Mucosa of descending colon (tissue), 3 donors: ENCODE data around the gene SGCD. TPM values are rescaled to one million over a fixed set of nuclear protein-coding genes. Genes with fewer than 3 reads are reported as not detected.
A peak's percentile ranks its signal among the peaks of the same experiment; 100 is the strongest.

ENCODE experiments used
- ATAC-seq: fragments of 200-7000 bp; cut with Tn5 transposase; one replicate; pipeline ENCODE4 v1.9.1; 2020; ENCODE audit warnings: mild to moderate bottlenecking, moderate library complexity
- DNase-seq, 3 donors: peaks; one replicate each; pipeline ENCODE4 v3.0.0-alpha.2; 2020
- H3K36me3 ChIP-seq: fragments of 200-600 bp; one replicate; pipeline ENCODE4 v1.8.0; 2021; ENCODE audit warnings: low read depth, mild to moderate bottlenecking
- H3K4me1 ChIP-seq: fragments of 200-600 bp; one replicate; pipeline ENCODE4 v1.8.0; 2021; ENCODE audit warnings: low read depth, mild to moderate bottlenecking
- H3K4me3 ChIP-seq: fragments of 200-600 bp; one replicate; pipeline ENCODE4 v1.8.0; 2021; ENCODE audit warnings: mild to moderate bottlenecking
- H3K9me3 ChIP-seq: fragments of 200-600 bp; one replicate; pipeline ENCODE4 v1.8.0; 2021; ENCODE audit warnings: mild to moderate bottlenecking
- intact Hi-C, 2 donors: fragments of 100-400 bp; cut with DNase I in 1 of 2; cut with micrococcal nuclease in 1 of 2; formaldehyde crosslinking; loops; one replicate each; pipeline versions ENCODE4 v1.11.0 to v1.11.1; 2022; cut with DNase I, micrococcal nuclease
- total RNA-seq, 3 donors: library from RNA; stranded (reverse); fragmentation: NEBNext Ultra II Directional in 2 of 3; extraction: Animal tissue kit (Norgen Biotek cat#: 25700) in 2 of 3; gene quantifications; one replicate each; pipeline versions ENCODE4 v1.2.1 to v1.2.4, GENCODE V29; 2021 to 2023
- TF ChIP-seq, protein P1 (sequence below): fragments of 200-600 bp; IDR thresholded peaks from one replicate; pipeline ENCODE4 v1.8.0; 2022; ENCODE audit warnings: antibody characterized with exemption, mild to moderate bottlenecking
- donor health status: DM: no; HTN: no; CAD: no; lungs with moderate emphysema.
- donor health status: DM: no; HTN: no; CAD: no.
- donor health status: DM: no; HTN: yes; CAD: no.

The SGCD gene
- total RNA-seq, 3 donors from 2014 or later = 1.2 to 7.4 (median 2.0) TPM

- Histone ChIP-seq H3K9me3 (no peaks in the 10 kb centered on the region), H3K4me1 (no peaks in the 10 kb centered on the region), H3K4me3 (no peak overlapping the region), H3K36me3 (no peaks in the 10 kb centered on the region)
- ATAC-seq = no peak
- TF ChIP-seq, protein P1, sequence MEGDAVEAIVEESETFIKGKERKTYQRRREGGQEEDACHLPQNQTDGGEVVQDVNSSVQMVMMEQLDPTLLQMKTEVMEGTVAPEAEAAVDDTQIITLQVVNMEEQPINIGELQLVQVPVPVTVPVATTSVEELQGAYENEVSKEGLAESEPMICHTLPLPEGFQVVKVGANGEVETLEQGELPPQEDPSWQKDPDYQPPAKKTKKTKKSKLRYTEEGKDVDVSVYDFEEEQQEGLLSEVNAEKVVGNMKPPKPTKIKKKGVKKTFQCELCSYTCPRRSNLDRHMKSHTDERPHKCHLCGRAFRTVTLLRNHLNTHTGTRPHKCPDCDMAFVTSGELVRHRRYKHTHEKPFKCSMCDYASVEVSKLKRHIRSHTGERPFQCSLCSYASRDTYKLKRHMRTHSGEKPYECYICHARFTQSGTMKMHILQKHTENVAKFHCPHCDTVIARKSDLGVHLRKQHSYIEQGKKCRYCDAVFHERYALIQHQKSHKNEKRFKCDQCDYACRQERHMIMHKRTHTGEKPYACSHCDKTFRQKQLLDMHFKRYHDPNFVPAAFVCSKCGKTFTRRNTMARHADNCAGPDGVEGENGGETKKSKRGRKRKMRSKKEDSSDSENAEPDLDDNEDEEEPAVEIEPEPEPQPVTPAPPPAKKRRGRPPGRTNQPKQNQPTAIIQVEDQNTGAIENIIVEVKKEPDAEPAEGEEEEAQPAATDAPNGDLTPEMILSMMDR = no peak
- intact Hi-C loops = no loop called here
- no peak for DNase-seq
Measured at GRCh38 chr5:156531199-156531598, 204.2 kb downstream of the SGCD start.

- intact Hi-C loops = no loop called here
- Histone ChIP-seq H3K9me3 (no peaks in the 10 kb centered on the region), H3K4me3 (no peak overlapping the region), H3K36me3 (no peaks in the 10 kb centered on the region), H3K4me1 (no peaks in the 10 kb centered on the region)
- ATAC-seq = no peak
- TF ChIP-seq, protein P1 = no peak
- peak in 1 of 3 donors; percentile 4 for DNase-seq
Measured at GRCh38 chr5:156532921-156533320, 206.0 kb downstream of the SGCD start.

DNA sequence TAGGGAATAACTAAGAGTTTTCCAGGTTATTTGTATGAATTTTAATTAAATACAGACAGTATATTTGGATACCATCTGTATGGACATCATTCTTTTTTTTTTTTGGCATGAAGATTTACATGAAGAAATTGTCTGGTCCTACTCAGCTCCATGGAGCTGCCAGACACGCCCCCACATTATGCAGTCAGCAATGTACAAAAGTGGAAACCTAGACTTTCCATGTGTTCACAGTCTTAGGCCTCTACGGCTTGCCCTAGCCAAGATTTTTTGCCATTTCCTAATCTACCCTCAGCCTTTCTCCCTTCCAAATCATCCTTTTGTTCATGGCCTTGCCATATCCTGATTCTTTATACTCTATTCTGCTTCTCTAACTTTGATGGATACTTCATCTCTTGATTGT lies 207.1 kb downstream of the SGCD start:
- intact Hi-C loops = no loop called here
- H3K9me3 ChIP-seq = no peaks in the 10 kb centered on the region
- ATAC-seq (no peak), DNase-seq (no peak)
- H3K4me1 ChIP-seq = no peaks in the 10 kb centered on the region
- no peak overlapping the region for H3K4me3 ChIP-seq
- no peaks in the 10 kb centered on the region for H3K36me3 ChIP-seq
- TF ChIP-seq, protein P1 = no peak

- ATAC-seq = no peak
- Histone ChIP-seq H3K9me3 (no peaks in the 10 kb centered on the region), H3K4me1 (no peaks in the 10 kb centered on the region), H3K4me3 (no peak overlapping the region), H3K36me3 (no peaks in the 10 kb centered on the region)
- DNase-seq = no peak
- TF ChIP-seq, protein P1 = no peak
- intact Hi-C loops = no loop called here
Measured at GRCh38 chr5:156534906-156535485, 208.0 kb downstream of the SGCD start.

DNA sequence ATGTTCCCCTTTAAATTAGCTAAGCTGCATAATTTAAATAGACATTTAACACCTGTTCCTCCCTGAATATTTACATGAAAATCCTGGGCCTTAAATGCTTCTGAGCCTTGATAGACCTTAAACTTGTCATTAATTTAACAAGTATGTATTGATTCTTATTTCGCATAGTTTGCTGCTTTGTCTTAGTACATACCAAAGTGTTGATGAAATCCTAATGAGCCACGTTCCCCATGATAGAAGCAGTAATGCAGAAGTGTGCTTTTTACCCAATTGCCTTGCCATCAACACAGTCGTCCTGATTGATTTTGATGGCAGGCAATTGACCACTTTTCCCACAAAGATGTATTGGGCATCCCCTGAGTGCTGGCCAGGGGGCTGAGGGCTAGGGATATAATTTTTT lies 213.5 kb downstream of the SGCD start:
- Histone ChIP-seq H3K4me3 (no peak overlapping the region), H3K36me3 (no peaks in the 10 kb centered on the region), H3K9me3 (no peaks in the 10 kb centered on the region), H3K4me1 (no peaks in the 10 kb centered on the region)
- intact Hi-C loops = no loop called here
- ATAC-seq (no peak), DNase-seq (no peak)
- TF ChIP-seq, protein P1 = no peak

GRCh38 chr5:156541582-156541981 lies 214.6 kb downstream of the SGCD start:
- no peaks in the 10 kb centered on the region for H3K4me1 ChIP-seq
- TF ChIP-seq, protein P1 = no peak
- DNase-seq = no peak
- intact Hi-C loops = no loop called here
- H3K36me3 ChIP-seq = no peaks in the 10 kb centered on the region
- no peak overlapping the region for H3K4me3 ChIP-seq
- H3K9me3 ChIP-seq = no peaks in the 10 kb centered on the region
- ATAC-seq = no peak
